ENCODE measurements around the gene COLEC11.
A peak's percentile ranks its signal among the peaks of the same experiment; 100 is the strongest.
"Not testable (repeated sequence)": the region's sequence is repeated elsewhere in the genome, so short reads cannot be mapped to it uniquely, and the experiment has no call there.

Gene COLEC11

DNA sequence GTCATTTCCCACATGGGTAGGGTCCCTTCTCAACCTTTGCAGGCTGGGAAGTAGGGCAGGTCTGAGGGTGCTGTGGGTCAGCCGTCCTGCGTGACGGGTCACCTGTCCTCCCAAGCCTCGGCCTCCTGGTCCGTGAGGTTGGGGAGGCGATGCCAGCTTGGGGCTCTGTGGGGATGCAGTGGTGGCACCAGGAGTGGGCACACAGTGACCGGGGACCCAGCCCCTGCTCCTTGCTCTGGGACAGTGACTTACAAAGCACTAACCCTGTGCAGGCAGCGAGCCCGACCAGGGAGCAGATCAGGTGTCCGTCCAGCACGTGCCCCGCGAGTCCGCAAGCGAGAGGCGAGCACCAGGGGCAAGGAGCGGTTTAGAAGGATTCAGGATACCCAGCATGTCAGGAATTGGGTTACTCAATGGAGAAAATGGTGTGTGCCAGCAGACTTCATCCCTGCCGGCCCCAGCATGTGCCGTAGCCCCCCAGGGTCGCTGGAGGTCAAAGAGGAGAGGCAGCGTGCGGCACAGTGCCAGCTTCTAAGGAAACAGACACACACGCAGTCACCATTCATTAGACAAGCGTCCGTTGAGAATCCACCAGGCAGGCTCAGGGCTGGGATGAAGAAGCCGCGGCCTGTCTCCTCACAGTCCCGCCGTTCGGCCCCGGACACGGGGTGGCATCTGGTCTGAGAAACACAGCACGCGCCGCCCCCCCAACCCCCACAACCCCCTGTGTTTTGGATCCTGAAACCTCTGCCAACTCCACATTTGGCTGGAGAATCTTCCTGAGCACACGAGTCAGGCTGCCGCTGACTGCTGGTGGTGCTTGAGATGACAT is 11.7 kb downstream of the COLEC11 start:
- DNase-seq, result no peak

DNA sequence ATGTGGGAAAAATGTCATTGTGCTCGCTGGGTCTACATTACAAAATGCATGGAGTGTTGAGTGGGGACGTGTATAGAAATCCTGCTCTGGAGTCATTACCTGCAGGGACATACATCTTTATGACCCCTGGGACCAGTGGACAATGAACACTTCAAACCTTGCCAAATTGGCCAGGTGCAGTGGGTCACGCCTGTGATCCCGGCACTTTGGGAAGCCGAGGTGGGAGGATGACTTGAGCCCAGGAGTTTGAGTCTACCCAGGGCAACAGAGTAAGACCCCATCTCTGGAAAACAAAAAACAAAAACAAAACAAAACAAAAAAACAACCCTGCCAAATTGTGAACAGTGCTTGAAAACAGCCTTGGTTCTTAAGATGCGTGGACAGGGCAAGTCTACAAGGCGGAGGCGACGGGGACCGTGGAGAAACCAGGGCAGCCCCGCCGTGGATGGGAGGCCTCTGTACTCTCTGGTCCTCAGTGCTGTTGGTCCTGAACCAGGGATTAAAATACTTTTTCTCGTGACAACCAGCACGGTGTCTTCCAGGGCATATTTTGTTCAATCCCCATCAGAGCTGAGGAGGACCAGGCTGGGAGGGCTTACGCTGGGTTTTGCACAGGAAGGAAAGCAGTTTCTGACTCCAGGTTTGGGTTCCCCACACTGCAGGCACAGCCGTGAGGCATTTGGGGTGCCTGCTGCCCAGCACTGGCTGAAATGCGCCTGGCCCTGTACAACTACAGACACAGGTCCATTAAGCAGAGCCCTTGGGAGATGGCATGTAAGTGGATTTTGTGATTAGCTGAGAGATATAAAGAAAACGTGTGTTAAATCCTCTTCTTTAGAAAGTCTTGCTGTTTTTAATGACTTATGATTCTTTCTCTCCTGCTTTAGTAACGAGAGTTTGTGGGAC is 13.7 kb downstream of the COLEC11 start:
- no peak for DNase-seq

DNA sequence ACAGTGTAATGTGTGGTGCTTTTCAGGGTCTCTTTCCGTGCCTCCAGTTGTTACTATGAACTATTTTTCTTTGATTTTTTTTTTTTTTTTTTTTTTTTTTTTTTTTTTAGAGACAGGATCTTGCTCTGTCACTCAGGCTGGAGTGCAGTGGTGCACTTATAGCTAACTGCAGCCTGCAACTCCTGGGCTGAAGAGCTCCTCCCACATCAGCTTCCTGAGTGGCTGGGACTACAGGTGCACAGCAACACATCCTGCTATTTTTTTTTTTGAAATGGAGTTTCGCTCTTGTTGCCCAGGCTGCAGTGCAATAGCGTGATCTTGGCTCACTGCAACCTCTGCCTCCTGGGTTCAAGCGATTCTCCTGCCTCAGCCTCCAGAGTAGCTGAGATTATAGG is 14.4 kb downstream of the COLEC11 start:
- not testable (repeated sequence) for DNase-seq

DNA sequence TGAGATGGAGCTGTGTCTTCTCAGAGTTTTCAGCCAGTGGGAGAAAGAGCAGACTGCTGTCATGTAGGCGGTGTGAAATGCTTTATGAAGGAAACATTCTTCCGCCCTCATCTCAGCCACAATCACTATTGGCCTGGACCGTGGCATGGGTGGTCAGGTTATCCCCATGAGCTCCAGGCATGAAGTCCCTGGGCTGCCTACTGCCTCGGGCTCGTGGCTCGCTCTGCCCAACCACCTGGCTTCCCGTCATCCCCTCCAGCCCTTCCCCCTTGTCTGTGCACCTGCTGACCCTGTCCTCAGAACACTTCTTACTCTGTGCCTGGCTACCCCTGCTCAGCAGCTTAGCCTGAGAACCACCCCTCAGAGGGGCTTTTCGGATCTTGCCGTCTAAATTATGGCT is 15.5 kb downstream of the COLEC11 start:
- no peak for DNase-seq

- no peak for DNase-seq
These were observed 16.1 kb downstream of the COLEC11 start for GRCh38 chr2:3610881-3611505.

GRCh38 chr2:3611589-3611988 is 16.7 kb downstream of the COLEC11 start:
- DNase-seq, result no peak

DNA sequence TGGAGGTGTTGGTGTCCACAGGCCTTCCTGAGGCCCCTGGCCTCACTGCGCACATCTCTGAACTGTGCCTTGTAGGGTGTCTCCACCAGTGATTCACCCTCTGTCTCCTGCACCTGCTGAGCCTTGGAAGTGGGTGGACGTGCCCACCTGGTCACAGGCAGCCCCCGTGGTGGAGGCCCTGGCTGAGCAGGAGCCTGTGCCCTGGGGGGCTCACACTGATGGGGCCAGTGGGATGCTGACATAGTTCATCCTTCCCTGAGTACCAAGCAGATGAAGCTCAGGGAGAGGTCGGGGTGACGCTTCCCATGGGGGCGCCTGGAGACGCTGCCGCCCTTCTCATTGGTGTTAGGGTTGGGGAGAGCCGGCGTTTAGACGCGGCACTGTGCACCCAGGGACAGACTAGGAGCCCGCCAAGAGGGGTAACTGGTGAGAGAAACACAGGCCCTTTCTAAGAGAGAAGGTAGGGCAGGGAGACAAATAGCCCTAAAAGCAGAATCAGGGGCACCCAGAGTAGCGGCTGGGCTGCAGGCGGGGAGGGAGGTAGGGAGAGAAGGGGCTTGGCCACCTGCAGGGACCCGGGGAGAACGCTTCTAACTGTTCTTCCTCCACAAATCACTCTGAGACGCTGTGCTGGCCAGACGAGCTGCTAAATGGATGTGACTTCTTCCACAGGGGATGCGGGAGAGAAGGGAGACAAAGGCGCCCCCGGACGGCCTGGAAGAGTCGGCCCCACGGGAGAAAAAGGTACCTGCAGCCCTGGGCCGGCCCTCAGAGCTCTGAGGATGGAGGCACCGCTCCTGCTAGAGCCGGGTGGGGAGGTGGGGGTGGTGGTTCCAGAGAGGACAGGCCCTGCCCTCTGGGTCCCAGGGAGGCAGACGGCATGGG is 18.0 kb downstream of the COLEC11 start:
- peak; percentile 3 for DNase-seq

GRCh38 chr2:3613524-3613905 is 18.6 kb downstream of the COLEC11 start:
- DNase-seq, result no peak

DNA sequence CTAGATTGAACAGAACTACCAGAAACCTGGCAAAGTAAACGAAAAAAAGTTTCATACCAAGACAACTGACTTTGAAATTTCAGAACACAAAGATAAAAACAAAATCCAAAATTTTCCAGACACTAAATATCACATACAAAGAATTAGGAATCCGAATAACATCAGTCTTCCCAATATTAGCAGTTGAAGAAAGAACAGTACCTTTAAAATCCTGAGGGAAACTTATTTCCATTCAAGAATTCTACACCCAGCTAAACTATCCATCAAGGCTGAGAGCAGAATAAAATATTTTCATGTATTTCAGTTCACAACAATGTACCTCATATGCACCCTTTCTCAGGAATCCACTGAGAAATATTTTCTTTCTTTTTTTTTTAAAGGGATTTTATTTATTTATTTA is 19.8 kb downstream of the COLEC11 start:
- not testable (repeated sequence) for DNase-seq

DNA sequence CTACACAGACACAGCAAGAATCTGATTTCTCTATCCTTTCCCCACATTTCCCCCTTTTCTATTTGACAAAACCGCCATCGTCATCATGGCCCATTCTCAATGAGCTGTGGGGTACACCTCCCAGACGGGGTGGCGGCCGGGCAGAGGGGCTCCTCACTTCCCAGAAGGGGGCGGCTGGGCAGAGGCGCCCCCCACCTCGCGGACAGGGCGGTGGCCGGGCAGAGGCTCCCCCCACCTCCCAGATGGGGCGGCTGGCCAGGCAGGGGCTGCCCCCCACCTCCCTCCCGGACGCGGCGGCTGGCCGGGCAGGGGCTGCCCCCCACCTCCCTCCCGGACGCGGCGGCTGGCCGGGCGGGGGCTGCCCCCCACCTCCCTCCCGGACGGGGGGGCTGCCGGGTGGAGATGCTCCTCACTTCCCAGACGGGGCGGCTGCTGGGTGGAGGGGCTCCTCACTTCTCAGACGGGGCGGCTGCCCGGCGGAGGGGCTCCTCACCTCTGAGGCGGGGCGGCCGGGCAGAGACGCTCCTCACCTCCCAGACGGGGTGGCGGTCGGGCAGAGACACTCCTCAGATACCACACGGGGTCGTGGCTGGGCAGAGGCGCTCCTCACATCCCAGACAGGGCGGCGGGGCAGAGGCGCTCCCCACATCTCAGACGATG is 20.8 kb downstream of the COLEC11 start:
- DNase-seq, result not testable (repeated sequence)

- not testable (repeated sequence) for DNase-seq
These were observed 21.7 kb downstream of the COLEC11 start for GRCh38 chr2:3616435-3617197.

- no peak for DNase-seq
These were observed 22.4 kb downstream of the COLEC11 start for GRCh38 chr2:3617198-3617890.

DNA sequence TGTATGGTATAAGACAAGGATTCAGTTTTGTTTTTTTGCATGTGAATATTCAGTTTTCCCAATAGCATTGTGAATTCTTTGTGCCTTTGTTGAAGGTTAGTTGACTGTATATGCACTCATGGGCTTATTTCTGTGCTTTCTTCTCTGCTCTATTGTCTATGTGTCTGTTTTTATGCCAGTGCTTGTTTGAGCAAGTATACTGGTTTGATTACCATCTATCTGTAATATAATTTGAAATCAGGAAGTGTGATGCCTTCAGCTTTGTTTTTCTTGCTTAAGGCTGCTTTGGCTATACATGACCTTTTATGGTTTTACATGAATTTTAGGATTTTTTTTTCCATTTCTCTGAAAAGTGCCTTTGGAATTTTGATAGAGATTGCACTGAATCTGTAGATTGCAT is 23.5 kb downstream of the COLEC11 start:
- no peak for DNase-seq

DNA sequence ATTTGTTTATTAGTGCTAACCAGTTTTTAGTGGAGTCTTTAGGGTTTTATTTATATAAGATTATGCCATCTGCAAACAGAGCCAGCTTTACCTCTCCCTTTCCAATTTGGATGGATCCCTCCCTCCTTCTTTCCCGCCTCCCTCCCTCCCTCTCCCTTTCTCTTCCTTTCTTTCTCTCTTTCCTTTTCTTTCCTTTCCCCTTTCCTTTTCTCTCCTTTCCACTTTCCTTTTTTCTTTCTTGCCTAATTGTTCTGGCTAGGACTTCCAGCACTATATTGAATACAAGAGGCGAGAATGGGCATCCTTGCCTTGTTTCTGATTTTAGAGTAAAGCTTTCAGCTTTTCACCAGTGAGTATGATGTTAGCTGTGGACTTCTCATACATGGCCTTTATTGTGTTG is 24.1 kb downstream of the COLEC11 start:
- DNase-seq, result no peak

- not testable (repeated sequence) for DNase-seq
These were observed 24.7 kb downstream of the COLEC11 start for GRCh38 chr2:3619661-3620060.

DNA sequence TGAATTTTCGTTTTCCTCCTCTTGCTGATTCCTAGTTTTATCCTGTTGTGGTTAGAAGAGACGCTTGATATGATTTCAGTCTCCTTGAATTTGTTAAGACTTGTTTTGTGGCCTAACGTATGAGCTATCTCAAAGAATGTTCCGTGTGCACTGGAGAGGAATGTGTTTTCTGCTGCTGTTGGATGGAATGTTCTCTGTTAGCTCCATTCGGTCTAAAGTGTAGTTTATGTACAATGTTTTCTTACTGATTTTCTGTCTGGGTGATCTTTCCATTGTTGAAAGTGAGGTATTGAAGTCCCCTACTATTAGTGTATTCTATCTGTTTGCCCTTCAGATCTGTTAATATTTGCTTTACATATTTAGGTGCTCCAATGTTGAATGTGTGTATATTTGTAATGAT is 25.9 kb downstream of the COLEC11 start:
- DNase-seq, result no peak

DNA sequence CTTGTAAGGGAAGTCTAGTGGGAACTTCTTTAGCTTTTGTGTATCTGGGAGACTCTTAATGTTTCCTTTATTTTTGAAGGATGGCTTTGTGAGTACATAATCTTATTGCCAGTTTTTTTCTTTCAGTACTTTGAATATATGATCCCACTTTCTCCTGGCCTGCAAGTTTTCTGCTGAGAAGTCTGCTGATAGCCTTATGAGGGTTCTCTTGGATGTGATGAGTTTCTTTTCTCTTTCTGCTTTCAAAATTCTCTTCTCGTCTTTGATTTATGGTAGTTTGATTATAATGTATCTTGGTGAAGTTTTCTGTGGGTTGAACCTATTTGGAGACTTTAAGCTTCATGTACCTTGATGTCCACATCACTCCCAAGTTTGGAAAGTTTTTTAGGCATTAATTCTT is 28.1 kb downstream of the COLEC11 start:
- no peak for DNase-seq

DNA sequence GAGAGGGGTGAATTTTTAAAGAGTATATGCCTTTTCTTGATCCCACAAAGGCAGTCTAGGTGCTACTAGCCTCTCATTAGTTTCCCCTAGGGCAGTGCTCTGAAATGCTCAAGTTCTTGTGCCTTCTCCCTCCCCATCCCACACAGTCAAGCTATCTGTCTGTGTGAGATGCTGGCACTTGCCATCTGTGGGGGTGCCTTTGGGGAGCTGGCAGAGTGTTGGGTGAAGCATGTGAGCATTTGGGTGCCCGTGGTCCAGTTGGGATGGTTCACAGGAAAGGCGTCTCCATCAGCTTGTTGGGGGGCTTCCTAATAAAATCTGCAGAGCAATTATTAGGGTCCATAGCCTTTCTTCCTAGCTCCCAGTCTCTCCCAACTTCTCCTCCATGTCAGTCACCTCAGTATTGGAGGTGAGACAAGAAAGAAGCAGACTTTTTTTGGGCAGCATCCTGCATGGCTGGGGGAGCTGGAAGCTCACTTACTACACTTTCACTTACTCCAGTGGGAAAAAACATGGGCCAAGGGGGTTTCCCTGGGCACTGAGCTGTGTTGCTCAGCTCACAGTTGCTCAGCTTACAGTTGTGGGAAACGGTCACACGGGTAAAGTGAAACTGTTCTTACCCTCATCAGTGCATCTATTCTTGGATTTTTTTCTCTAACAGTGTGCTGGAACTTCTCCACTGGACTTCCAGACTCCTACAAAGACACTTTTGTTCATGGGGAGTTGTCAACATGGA is 29.3 kb downstream of the COLEC11 start:
- DNase-seq, result peak; percentile 11

GRCh38 chr2:3625186-3625585 is 30.3 kb downstream of the COLEC11 start:
- peak; percentile 13 for DNase-seq

Data from stimulated activated CD8-positive, alpha-beta memory T cell treated with anti-CD3 and anti-CD28 coated beads, Interleukin-4, amount 100 ng/mL, for 48 hours (primary cell).